ENCODE results near the gene AMN1.

AMN1 gene

DNA sequence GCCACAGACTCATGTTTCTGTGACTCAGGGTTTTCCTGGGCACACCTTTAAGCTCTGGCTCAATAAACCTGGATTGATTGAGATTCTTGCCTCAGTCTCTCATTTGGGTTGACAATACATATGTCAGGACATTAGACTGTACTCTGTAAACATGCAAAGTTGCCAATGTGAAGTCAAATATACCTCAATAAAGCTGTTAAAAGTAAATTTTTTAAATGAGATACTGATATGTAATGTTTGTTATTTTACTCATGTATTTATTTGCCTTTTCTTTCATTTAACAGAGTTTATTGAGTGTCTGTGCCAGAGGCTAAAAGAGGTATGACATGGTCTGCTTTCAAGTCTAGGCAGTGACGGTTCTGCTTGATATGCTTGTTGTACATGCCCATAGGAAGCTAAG is 73.0 kb downstream of the AMN1 start:
- no peaks in the 10 kb centered on the region for H3K27me3 ChIP-seq (ENCODE audit: control insufficient read depth, low read length)
- H3K27ac ChIP-seq (ENCODE audit: low read depth, low read length): no peak overlapping the region
- H4K20me1 ChIP-seq (ENCODE audit: control insufficient read depth, insufficient read depth, low read depth, low read length): no peaks in the 10 kb centered on the region
- no peak for TF ChIP-seq EZH2phosphoT487 (IDR thresholded peaks at IDR 0.05; ENCODE audit: borderline replicate concordance, low read length)
- TF ChIP-seq, protein P1, sequence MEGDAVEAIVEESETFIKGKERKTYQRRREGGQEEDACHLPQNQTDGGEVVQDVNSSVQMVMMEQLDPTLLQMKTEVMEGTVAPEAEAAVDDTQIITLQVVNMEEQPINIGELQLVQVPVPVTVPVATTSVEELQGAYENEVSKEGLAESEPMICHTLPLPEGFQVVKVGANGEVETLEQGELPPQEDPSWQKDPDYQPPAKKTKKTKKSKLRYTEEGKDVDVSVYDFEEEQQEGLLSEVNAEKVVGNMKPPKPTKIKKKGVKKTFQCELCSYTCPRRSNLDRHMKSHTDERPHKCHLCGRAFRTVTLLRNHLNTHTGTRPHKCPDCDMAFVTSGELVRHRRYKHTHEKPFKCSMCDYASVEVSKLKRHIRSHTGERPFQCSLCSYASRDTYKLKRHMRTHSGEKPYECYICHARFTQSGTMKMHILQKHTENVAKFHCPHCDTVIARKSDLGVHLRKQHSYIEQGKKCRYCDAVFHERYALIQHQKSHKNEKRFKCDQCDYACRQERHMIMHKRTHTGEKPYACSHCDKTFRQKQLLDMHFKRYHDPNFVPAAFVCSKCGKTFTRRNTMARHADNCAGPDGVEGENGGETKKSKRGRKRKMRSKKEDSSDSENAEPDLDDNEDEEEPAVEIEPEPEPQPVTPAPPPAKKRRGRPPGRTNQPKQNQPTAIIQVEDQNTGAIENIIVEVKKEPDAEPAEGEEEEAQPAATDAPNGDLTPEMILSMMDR (IDR thresholded peaks at IDR 0.05; ENCODE audit: low read depth, low read length, poor library complexity, severe bottlenecking): no peak
- H3K79me2 ChIP-seq (ENCODE audit: control insufficient read depth, low read length): no peaks in the 10 kb centered on the region
- peaks cover 3% of the 10 kb centered on the region; the same call in 1 of the 2 replicates for H3K36me3 ChIP-seq (ENCODE audit: control insufficient read depth, low read length)
- peaks cover 3% of the 10 kb centered on the region; the same call in 1 of the 2 replicates for H3F3A ChIP-seq (ENCODE audit: control insufficient read depth, insufficient read depth)
- peaks cover 31% of the 10 kb centered on the region for H3K4me1 ChIP-seq (ENCODE audit: control insufficient read depth, low read length)
- H3K4me3 ChIP-seq (ENCODE audit: low read length): no peak overlapping the region
- no peaks in the 10 kb centered on the region for H3K9me2 ChIP-seq (replicated peaks; ENCODE audit: control insufficient read depth, low read length)
- H3K4me2 ChIP-seq (ENCODE audit: low read length): no peak overlapping the region
- H3K9me3 ChIP-seq (ENCODE audit: control insufficient read depth, insufficient read depth, low read length): no peaks in the 10 kb centered on the region

DNA sequence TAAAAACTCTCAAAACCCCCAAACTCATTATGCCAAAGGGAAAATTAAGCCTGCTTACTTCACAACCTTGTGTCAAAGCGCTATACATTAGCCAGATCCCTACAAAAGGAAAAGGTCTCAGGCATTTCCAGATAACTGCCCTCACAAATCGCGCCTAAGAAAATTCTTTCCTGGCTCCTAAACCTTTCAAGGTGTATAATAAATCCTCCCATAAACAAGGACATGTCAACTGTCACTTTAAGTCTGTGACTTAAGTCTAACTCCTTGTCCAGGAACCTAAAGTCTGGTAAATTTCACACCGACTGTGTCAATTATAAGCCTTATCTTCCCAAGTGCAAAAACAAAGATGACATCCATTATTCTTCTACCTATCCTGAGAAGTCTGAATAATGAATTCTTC is 73.6 kb downstream of the AMN1 start:
- TF ChIP-seq, protein P1 (IDR thresholded peaks at IDR 0.05; ENCODE audit: low read depth, low read length, poor library complexity, severe bottlenecking): no peak
- TF ChIP-seq EZH2phosphoT487 (IDR thresholded peaks at IDR 0.05; ENCODE audit: borderline replicate concordance, low read length): no peak
- H3K36me3 ChIP-seq (ENCODE audit: control insufficient read depth, low read length): peaks cover 3% of the 10 kb centered on the region; the same call in 1 of the 2 replicates
- H3K4me1 ChIP-seq (ENCODE audit: control insufficient read depth, low read length): peaks cover 26% of the 10 kb centered on the region
- no peaks in the 10 kb centered on the region for H3K27me3 ChIP-seq (ENCODE audit: control insufficient read depth, low read length)
- no peaks in the 10 kb centered on the region for H4K20me1 ChIP-seq (ENCODE audit: control insufficient read depth, insufficient read depth, low read depth, low read length)
- H3K27ac ChIP-seq (ENCODE audit: low read depth, low read length): no peak overlapping the region
- no peak overlapping the region for H3K4me3 ChIP-seq (ENCODE audit: low read length)
- H3F3A ChIP-seq (ENCODE audit: control insufficient read depth, insufficient read depth): peaks cover 3% of the 10 kb centered on the region; the same call in 1 of the 2 replicates
- H3K79me2 ChIP-seq (ENCODE audit: control insufficient read depth, low read length): no peaks in the 10 kb centered on the region
- no peaks in the 10 kb centered on the region for H3K9me3 ChIP-seq (ENCODE audit: control insufficient read depth, insufficient read depth, low read length)
- no peak overlapping the region for H3K4me2 ChIP-seq (ENCODE audit: low read length)
- H3K9me2 ChIP-seq (replicated peaks; ENCODE audit: control insufficient read depth, low read length): no peaks in the 10 kb centered on the region

DNA sequence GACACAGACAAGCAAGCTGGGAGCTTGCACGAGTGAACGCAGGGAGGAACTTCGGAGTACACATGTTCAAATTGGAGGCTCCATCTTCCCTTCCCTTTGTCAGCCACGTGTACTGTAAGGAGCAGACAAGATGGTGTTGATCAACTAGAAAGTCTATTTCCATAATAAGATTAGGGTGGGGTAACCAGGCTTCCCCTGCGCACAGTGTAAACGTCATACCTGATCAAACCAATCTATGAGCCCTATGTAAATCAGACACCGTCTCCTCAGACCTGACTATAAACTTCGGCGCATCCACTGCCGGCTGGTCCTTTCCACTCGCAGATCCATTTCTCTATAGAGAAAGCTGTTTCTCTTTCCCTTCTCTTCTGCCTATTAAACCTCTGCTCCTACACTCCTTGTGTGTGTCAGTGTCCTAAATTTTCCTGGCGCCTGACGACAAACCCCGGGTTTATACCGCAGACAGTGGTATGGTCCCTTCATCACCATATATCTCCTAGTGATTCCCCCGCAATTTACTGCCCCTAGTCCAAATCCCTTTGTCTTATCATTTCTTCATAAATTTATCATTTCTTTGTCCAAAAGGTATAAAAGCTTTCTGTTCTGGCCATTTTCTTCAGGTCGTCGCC is 76.8 kb downstream of the AMN1 start:
- Histone ChIP-seq H3K4me1 (ENCODE audit: control insufficient read depth, low read length) (peaks cover 17% of the 10 kb centered on the region), H3K79me2 (ENCODE audit: control insufficient read depth, low read length) (no peaks in the 10 kb centered on the region), H3K4me3 (ENCODE audit: low read length) (no peak overlapping the region), H3K36me3 (ENCODE audit: control insufficient read depth, low read length) (no peaks in the 10 kb centered on the region), H3K27ac (ENCODE audit: low read depth, low read length) (no peak overlapping the region), H3K9me3 (ENCODE audit: control insufficient read depth, insufficient read depth, low read length) (no peaks in the 10 kb centered on the region), H3K27me3 (ENCODE audit: control insufficient read depth, low read length) (no peaks in the 10 kb centered on the region), H3K9me2 (replicated peaks; ENCODE audit: control insufficient read depth, low read length) (no peaks in the 10 kb centered on the region), H3K4me2 (ENCODE audit: low read length) (no peak overlapping the region), H4K20me1 (ENCODE audit: control insufficient read depth, insufficient read depth, low read depth, low read length) (no peaks in the 10 kb centered on the region), H3F3A (ENCODE audit: control insufficient read depth, insufficient read depth) (no peaks in the 10 kb centered on the region)
- no peak for TF ChIP-seq EZH2phosphoT487 (IDR thresholded peaks at IDR 0.05; ENCODE audit: borderline replicate concordance, low read length)
- TF ChIP-seq, protein P1 (IDR thresholded peaks at IDR 0.05; ENCODE audit: low read depth, low read length, poor library complexity, severe bottlenecking): no peak
